ENCODE measurements around the gene ECM1.
A peak's percentile ranks its signal among the peaks of the same experiment; 100 is the strongest.

ECM1 gene

DNA sequence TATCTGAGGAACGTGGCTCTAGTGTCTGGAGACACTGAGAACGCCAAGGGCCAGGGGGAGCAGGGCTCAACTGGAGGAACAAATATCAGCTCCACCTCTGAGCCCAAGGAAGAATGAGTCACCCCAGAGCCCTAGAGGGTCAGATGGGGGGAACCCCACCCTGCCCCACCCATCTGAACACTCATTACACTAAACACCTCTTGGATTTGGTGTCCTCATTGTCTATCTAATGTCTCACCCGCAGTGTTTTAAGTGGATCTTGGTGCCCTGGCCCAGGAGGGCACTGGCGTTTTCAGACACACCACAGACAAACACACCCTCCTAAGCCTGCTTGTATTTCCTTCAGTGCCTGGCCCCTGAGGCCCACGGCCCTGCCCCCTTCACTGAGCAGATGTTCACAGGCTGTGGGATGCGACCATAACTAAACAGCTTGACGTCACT, 5.5 kb downstream of the ECM1 start:
- DNase-seq: no peak

DNA sequence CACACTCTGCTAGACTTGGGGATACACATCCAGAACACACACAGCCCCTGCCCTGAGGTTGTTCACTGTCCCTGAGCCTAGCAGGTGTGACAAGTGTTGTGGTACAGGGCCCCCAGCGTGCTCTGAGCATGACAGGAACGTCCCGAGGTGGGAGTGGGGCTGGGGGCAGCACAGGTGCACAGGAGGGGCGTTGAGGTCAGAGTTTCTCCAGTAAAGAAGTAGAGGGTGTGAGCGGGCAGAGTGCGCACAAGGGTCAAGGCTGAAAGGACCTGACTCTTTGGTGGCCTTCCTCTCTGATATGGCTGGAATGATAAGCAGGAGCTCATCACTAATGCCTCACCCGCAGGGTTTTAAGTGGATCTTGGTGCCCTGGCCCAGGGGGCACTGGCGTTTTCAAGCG, 6.4 kb downstream of the ECM1 start:
- no peak for DNase-seq

DNA sequence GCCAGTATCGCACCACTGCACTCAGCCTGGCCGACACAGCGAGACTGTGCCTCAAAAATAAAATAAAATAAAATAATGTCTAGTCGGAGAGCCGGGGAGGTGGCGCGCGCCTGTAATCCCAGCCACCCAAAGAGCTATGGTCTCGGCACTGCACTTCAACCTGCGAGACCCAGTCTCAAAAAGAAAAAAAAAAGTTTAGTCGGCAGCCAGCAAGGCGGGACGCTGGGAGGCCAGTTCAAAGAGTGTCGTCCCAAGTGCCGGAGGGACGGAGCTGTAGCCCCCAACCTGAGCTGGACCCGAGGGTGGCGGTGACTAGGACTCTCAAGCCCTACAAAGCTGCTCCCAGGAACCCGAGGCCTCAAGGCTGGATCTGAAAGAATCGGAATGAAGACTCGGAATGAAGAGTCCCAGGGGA, 7.0 kb downstream of the ECM1 start:
- peak in 1 of 2 experiments; percentile 37 for DNase-seq

DNA sequence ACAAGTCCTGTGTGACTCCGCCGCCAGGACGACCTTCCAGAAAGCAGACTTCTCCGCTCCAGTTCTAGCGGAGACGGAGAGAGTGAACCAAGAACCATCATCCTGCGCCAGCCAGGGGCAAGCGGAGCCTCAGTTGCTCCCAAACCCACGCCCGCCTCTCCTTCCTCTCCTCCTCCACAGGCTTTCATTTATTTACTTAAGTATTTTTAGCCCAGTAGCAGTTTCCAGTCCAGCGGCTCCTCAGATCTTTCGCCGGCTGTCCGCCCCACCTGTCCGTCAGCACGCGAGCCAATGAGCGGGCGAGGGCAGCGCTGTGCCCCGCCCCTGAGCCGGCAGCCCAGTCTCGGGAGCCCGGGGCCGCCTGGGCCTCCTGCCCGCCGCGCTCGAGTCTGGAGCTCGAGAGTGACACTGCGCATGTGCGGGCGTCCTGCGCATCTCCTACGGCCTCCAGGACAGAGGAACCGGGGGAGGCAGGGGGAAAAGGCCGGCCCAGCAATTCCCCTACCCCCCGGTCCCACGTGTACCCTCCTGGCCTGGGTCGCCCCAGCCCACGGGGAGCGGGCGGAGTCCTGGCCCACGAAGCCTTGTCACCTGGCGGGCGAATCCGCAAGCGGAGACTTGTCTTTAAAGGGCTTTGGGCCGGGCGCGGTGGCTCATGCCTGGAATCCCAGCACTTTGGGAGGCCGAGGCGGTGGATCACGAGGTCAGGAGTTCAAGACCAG, 7.6 kb downstream of the ECM1 start, which contains the start of gene FALEC:
FALEC (plus strand) TSS at position 425 of the 722 bp plus-strand sequence.
- DNase-seq: peak; percentile 93 to 95

DNA sequence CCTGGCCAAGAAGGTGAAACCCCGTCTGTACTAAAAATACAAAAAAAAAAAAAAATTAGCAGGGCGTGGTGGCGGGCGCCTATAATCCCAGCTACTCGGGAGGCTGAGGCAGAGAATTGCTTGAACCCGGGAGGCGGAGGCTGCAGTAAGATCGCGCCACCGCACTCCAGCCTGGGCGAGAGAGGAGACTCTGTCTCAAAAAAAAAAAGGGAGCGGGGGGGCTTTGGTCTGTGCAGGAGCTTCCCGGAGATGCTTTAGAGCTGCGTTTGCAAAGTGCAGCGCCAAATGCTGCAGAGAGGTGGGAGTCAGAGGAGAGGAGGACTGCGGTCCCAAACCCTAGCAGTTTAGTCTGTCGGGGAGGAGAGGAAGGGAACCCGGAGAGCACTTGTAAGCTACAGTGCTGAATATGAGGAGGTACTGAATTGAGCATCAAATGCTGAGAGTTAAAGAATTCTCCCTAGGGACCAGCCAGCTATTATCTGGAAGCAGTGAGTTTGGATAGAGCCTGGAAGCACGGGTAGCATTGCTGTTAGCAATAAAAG, 8.2 kb downstream of the ECM1 start:
- DNase-seq: peak; percentile 35 to 57

DNA sequence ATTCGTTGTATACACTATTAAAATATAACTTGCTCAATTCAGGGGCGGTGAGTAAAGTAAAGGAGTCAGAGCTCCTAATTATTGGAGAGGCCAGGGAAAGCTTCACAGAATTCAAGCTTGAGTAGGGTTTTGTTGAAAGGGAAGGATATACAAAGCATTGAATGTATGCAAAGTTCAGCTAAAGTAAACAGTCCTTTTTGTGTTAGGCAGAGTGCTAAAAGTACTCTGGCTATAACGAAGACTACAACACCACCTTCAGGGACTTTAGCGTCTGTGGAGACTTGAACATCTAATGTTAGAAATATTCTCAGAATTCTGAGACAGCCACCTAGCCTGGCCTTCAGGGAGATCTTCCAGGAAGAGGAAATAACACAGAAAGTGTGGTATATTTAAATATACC, 8.7 kb downstream of the ECM1 start:
- DNase-seq: peak; percentile 43 to 44

DNA sequence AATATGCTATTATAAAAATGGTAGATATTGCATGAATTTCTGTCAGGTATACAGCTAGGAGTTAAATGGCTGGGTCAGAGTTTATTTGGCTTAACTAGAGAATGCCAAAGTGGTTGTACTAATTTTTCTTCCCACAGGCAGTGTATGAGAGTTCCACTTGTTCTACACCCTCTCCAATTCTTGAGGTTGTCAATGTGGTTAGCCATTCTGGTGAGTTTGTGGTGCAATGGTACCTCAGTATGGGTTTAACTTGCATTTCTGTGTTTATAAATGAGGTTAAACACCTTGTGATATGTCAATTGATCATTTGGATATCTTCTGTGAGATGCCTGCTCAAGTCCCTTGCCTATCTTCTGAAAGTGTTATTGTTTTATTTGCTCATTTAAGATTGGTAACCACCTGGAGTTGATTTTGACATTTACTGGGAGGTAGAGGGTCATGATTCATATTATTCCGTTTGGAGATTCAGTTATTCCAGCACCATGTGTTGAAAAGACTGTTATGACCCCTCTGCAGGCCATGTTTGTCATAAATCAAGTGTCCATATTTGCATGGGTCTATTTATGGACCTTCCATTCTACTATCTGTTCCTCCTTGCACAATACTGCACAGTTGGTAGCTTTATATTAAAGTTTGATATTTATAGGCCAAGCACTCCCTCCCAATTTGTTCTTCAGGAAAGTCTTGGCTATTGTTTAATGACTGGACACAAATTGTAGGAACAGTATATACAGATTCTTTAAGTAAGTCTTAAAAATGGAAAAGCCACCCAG, 13.5 kb downstream of the ECM1 start:
- no peak for DNase-seq

DNA sequence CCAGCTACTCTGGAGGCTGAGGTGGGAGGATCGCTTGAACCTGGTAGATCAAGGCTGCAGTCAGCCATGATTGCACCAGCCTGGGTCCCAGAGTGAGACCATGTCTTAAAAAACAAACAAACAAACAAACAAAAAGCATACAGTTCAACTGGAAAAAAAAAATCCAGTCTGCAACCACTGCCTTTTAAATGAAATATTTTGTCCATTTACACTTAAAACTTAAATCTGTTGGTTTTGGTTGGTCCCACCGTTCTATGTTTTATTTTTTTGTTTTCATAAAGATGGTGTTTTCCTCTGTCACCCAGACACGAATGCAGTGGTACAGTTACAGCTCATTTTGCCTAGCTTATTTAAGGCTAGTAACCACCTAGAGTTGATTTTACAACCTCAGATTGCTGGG, 17.4 kb downstream of the ECM1 start:
- no peak for DNase-seq

DNA sequence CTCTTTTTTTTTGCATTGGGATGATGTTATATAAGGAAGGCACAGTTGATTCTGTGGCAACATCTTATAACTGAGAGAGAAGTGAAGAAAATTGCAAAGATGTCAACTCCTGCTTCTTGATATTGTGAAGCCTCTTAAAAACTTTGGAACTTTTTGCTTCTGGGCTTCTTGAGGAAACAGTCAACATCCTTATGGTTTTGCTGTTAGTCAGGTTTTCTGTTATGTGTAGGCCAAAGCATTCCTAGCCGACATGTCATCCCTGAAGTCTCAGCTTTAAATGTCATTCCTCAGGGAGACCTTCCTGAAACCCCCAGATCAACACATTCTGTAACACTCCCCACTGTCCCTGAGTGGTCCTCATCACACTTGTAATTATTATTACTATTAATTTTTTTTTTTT, 20.3 kb downstream of the ECM1 start:
- DNase-seq: no peak

DNA sequence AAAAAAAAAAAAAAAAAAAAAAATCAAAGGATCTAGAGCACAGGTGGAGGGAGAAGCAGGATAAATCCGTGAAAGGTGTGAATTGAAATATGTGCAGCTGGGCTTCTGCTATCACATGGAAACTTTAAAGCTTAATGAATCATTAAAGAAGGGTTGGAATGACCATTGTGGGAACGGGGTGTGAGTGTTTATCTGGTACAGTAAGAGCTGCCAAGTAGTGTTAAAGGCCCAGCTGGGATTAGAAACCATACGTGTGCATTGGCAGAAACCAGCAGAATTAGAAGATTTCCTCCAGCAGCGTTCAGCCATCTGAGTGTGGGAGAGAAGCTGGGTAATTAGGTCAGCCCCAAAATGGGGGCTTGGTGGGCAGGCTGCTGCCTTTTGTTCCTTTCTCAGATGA, 21.1 kb downstream of the ECM1 start:
- DNase-seq: no peak

DNA sequence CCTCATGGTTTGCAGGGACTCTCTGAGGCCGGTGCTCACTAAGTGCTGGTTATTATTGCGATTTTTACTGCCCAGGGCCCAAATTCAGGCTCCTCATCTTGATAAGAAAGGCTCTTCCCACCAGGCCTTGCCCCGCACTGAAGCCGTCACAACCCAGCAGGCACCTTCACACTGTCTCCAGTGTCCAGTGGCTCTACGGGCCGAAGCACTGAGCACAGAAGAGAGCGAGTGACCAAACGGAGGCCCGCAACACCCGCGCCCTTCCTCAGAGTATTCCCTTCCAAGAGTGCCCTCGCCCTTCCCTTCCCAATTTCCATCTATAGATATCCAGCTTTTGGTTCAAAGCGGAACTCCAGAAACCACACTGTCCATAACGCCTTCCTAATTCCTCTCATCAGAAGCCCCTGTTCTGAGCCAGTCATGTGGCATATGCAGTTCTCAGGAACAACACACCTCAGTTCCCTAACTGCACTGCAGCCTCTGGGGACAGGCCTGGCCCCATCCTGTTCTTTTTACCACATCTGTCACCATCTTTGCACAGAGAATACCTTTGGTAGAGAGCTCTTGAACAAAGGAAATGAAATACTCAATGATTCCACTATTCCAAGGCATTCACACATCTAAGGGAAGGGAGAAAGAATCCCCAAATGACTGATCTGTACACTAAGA, 22.7 kb downstream of the ECM1 start:
- no peak for DNase-seq

DNA sequence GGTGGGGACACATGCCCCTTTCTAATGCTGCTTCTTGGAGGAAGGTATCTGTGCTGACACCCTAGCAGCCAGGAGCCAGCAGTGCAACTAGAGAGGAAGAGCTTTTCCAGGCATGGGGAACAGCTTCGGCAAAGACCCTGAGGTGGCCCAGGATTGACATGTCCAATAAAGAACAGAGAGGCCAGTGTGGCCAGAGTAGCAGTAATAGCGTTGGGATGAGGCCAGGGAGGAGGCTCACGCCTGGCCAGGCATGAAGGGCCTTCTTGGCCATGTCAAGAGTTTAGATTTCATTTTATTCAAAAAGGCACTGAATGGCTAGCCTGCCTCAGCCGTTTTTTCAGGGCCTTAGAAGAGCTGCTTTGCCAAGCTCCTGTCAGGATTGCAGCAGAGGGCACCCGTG, 25.0 kb downstream of the ECM1 start:
- DNase-seq: no peak

DNA sequence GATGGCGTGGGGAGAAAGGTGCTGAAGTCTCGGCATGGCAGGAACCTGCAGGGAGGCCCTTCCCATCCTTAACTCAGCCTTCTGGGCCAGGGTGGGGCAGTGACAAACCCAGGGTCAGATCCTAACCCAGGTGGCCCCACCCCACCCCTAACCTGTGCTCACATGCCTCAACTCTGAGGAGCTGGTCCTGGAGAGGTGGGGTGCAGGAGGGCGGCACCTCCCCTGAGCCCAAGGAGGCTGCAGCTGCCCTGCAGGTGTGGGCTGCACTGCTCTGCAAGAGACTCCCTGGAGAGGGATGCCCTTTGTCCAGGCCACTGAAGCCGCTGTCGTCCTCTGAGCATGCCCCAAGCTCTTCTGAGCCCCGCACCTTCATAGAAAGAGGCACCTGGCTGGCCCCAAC, 26.1 kb downstream of the ECM1 start:
- DNase-seq: no peak

DNA sequence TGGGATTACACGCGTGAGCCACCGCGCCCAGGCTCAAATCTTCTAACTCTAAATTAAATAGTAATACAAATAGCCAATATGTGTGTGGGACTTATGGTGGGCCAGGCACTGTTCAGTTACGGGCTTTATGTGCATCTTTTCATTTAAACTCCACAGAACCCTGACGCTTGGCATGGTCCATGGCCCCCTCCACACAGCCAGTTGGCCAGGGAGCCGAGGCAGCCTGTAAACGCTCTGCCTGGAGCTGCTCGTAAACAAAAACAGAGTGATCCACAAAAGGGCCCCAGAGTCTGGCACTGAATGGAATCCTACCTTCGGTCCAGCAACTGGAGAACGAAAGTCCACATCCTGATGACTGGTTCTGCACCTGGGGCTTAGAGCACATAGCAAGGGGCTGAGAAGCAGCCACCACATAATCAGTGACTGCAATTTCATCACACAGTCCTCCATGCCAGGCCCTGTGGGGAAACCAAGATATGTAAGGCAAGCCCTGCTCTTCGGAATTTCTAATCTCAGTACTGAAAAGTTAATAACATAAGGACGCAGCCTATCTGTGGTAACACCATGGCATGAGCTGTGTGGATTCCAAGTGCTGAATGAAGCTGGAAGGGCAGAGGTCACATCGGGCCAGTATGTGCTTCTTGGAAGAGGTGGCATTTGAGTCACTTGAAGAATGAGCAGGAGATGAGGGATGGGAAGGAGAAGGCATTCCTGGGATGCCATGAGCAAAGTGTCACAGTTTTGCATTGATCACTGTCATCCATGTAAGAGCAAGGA, 27.8 kb downstream of the ECM1 start:
- no peak for DNase-seq

DNA sequence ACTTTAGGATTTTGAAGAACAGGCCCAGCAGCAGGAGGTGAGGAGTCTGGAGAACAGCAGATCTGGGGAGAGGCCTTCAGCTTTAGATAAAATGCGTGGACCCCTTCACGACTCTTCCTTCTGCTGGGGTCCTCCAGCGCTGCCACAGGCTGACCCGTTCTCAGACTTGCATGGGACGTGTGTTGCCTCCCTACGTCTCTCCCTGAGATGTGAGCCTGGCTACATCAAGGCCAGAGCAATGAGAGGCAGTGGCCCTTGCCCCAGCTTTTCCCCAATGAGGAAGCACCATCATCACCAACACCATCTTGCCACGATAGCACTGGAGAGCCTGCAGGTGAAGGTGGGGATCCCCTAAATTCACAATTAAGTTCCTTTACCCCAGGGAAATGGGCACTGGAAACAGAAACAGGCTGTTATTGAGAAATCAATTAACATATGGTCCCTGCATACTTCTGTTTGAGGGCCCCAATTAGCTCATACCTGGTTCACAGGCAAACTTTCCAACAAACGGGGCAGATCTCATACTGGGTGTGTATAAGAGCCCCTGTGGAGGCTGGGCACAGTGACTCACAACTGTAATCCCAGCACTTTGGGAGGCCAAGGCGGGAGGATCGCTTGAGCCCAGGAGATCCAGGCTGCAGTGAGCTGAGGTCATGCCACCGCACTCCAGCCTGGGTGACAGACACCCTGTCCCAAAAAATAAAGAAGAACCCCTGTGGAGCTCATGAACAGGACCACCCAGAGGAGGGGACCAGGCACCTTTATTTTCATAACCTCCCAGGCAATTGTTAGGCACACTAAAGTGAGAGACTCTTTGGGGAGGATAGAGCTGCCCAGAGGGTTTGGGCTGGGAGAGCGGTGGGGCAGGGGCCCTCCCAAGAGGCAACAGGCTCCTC, 29.2 kb downstream of the ECM1 start:
- DNase-seq: no peak

DNA sequence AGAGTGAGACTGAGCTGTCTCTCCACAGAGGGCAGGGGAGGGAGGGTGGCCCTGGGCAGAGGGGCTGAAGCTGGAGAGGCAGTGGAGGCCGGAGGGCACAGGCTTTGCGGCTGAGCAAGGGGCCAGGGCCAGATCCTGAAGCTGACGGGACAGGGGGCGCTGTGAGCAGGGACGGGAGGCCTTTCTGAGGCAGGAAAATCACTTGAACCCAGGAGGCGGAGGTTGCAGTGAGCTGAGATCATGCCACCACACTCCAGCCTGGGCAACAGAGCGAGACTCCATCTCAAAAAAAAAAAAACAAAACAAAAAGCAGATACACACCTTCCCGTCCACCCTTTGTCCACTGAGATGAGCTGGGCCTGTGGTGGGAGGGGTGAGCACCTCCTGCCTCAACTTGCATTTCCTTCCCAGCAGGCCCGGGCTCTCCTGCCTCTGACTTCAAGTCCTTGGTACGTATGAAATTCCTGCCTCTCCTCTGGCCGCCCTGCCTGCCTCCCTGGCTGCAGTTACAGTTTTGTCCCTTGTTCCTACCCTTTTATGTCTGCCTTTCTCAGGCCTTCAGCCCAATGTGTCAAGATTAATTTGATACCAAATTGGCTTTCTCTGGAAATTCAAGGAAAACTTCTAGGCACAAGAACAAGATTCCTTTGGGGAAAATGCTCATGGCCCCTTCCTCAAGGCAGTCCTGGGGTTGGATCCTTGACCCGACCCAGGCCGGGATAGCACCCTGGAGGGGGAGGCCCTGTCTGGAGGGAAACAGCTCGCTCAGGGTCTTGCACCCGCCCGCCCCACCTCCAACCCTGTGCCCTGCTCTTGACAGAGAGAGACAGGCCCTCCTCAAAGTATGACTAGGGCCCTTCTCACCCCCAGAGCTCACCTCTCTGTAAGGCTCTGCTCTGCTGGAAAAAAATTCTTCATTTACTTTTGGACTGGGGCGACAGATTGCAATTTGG, 30.1 kb downstream of the ECM1 start:
- no peak for DNase-seq

DNA sequence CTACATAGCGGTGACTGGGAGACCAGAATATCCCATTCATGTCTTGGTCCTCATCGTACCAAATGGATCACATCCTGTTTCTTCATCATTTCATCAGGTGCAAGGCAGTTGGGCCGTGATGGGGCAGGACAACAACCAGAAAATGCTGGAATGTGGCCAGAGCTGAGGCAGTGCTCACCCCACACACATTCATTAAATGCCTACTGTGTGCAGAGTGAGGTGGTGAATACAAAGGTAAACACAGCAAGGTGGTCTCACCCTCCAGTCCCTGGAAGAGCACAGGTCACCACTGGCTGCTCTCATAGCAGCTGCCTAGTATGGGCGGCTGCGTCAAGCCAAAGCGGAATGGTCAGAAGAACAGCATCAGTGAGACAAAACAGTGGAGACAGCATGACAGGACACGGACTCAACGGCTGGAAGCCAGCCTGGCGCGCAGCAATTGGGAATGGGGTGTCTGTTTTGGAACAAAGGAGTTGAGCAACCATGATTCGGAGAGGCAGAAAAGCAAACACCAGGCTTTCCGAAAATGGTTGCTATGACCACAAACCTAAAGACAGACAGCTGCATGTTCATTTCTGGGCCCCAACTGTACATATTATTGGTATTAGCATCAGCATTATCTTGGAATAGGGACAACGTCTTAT, 35.7 kb downstream of the ECM1 start:
- DNase-seq: no peak

DNA sequence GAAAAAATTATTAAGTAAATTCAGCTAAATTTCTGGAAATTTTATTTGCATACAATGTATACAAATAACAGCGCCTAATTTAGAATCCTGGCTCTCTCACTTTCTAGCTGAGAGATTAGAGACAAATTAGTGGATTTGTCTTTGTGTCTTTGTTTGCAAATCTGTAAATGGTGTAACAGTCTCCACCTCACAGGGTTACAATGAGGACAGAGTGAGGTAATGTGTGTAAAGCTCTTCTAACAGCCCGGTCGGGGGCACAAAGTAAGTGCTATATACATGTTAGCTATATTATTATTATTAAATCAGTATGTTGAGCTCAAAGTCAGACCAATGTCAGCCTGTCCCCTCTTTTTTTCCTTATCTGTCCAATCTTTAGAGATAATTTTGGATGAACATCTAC, 36.3 kb downstream of the ECM1 start:
- DNase-seq: no peak

DNA sequence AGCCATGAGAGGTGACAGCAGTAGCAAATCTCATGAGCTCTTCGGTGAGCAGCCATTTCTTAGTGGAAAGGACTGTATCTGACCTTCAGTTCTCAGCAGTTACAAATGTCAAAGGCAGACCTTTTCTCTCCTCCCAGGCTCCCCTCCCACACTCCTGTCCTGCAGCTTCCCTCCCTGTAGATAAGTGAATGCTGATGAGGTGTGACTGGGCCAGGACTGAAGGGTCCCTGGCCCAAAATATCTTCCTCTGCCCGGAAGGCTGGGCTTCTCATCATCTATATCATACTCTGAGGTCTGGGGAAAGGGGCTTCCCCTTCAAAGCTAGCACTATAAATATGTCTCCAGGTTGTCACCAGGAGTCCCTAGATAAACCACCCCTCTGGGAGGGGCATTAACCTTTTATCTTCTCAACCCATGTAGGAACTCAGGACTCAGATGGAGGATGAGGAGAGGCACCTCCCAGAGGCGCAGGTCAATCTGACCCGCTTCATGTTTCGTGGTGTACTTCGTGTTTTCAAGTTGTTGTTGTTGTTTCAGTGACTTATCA, 37.6 kb downstream of the ECM1 start:
- DNase-seq: no peak

All from Kasumi-1 (cell line).